ENCODE measurements around the gene JCAD.

The JCAD gene

DNA sequence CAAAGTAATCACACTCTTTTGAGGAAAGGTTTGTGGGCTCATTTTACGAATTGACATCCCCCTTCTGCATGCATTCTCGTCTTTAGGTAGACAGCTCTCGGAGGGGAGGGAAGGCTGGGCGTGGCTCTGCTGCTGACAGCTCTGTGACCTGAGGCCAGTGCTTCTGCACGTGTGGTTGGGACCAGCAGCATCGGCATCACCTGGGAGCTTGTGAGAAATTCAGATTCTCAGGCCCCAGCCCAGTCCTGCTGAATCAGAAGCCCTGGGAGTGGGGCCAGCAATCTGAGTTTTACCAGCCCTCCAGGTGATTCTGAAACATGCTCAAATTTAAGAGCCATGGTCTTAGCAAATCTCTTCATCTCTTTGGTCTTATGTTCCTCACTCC, 89.4 kb downstream of the JCAD start:
- no peak for TF ChIP-seq EZH2phosphoT487 (IDR thresholded peaks at IDR 0.05; ENCODE audit: borderline replicate concordance)
- TF ChIP-seq, protein P1, sequence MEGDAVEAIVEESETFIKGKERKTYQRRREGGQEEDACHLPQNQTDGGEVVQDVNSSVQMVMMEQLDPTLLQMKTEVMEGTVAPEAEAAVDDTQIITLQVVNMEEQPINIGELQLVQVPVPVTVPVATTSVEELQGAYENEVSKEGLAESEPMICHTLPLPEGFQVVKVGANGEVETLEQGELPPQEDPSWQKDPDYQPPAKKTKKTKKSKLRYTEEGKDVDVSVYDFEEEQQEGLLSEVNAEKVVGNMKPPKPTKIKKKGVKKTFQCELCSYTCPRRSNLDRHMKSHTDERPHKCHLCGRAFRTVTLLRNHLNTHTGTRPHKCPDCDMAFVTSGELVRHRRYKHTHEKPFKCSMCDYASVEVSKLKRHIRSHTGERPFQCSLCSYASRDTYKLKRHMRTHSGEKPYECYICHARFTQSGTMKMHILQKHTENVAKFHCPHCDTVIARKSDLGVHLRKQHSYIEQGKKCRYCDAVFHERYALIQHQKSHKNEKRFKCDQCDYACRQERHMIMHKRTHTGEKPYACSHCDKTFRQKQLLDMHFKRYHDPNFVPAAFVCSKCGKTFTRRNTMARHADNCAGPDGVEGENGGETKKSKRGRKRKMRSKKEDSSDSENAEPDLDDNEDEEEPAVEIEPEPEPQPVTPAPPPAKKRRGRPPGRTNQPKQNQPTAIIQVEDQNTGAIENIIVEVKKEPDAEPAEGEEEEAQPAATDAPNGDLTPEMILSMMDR (conservative IDR thresholded peaks at IDR 0.05; ENCODE audit: low read length): no peak
- H3K27me3 ChIP-seq (ENCODE audit: insufficient read depth, low read length, poor library complexity, severe bottlenecking): no peaks in the 10 kb centered on the region
- no peak overlapping the region for H3K4me2 ChIP-seq (ENCODE audit: low read depth, low read length, poor library complexity, severe bottlenecking)
- H3K9me3 ChIP-seq (ENCODE audit: insufficient read depth, low read depth, low read length): no peaks in the 10 kb centered on the region
- H3K9ac ChIP-seq (ENCODE audit: low read depth, low read length, poor library complexity, severe bottlenecking): no peak overlapping the region
- H3K9me2 ChIP-seq (replicated peaks; ENCODE audit: low read depth, low read length): no peaks in the 10 kb centered on the region
- no peaks in the 10 kb centered on the region for H3F3A ChIP-seq (ENCODE audit: low read depth)
- H3K4me3 ChIP-seq (ENCODE audit: low read length, poor library complexity, severe bottlenecking): no peak overlapping the region
- no peaks in the 10 kb centered on the region for H4K20me1 ChIP-seq (ENCODE audit: insufficient read depth, low read length, poor library complexity, severe bottlenecking)
- no peaks in the 10 kb centered on the region for H3K79me2 ChIP-seq (ENCODE audit: insufficient read depth, low read length)
- H3K4me1 ChIP-seq (ENCODE audit: insufficient read depth, low read length, poor library complexity, severe bottlenecking): no peaks in the 10 kb centered on the region
- no peak overlapping the region for H2AFZ ChIP-seq (ENCODE audit: low read length)
- no peaks in the 10 kb centered on the region for H3K36me3 ChIP-seq (ENCODE audit: insufficient read depth, low read length)

DNA sequence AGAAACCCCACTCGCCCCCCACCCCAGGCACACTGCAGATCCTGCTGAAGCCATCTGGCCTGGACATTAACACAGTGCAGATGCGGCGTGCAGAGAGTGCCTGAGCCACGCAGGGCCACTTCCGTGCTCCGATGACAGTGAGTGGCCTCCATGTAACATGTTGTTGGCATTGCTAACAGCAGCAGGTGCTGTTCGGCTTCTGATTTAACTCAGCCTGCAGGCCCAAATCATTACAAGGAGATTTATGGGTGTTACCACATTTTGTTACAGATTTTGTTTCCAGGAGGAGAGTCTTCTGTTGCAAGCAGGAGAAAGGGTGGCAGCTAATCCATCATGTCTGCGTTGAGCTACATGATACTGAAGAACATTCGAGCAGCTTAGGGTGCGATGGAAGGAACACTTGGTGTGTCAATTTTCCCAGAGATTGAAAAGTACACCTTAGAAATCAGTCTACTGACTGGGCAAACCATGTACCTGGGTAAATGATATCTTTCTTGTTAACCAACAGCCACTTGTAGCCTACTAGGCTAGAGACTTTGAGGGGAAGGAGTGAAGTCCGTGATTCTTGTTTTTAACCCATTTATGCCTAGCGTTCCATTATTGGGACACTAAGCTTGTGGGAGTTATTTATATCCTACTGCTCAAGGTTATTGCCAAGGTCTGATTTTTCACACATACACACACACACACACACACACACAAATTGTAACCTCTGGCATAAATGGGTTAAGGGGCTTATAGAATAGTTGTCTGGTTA, 90.0 kb downstream of the JCAD start:
- H3K27me3 ChIP-seq (ENCODE audit: insufficient read depth, low read length, poor library complexity, severe bottlenecking): no peaks in the 10 kb centered on the region

DNA sequence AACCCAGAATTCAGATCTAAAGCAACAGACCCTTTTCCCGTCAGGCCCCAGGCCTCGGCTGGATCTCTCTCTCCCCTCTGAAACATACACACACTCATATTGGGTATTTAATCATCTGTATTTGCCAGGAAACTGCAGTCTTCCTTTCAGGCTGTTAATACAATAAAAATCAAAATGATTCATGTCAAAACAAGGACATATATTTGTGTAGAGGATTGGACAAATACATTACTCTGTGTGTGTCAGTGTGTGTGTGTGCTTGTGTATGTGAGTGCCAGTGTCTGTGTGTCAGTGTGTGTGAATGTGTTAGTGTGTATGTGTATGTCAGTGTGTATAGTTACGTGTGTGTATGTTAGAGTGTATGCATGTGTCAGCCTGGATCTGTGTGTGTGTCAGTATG, 90.8 kb downstream of the JCAD start:
- no peaks in the 10 kb centered on the region for H3K9me2 ChIP-seq (replicated peaks; ENCODE audit: low read depth, low read length)
- H3K36me3 ChIP-seq (ENCODE audit: insufficient read depth, low read length): no peaks in the 10 kb centered on the region
- H3F3A ChIP-seq (ENCODE audit: low read depth): no peaks in the 10 kb centered on the region
- no peak overlapping the region for H2AFZ ChIP-seq (ENCODE audit: low read length)
- no peak overlapping the region for H3K4me3 ChIP-seq (ENCODE audit: low read length, poor library complexity, severe bottlenecking)
- no peaks in the 10 kb centered on the region for H3K27me3 ChIP-seq (ENCODE audit: insufficient read depth, low read length, poor library complexity, severe bottlenecking)
- TF ChIP-seq, protein P1 (conservative IDR thresholded peaks at IDR 0.05; ENCODE audit: low read length): no peak
- TF ChIP-seq EZH2phosphoT487 (IDR thresholded peaks at IDR 0.05; ENCODE audit: borderline replicate concordance): no peak
- no peak overlapping the region for H3K4me2 ChIP-seq (ENCODE audit: low read depth, low read length, poor library complexity, severe bottlenecking)
- H3K79me2 ChIP-seq (ENCODE audit: insufficient read depth, low read length): no peaks in the 10 kb centered on the region
- no peak overlapping the region for H3K9ac ChIP-seq (ENCODE audit: low read depth, low read length, poor library complexity, severe bottlenecking)
- H4K20me1 ChIP-seq (ENCODE audit: insufficient read depth, low read length, poor library complexity, severe bottlenecking): no peaks in the 10 kb centered on the region
- no peaks in the 10 kb centered on the region for H3K9me3 ChIP-seq (ENCODE audit: insufficient read depth, low read depth, low read length)
- H3K4me1 ChIP-seq (ENCODE audit: insufficient read depth, low read length, poor library complexity, severe bottlenecking): no peaks in the 10 kb centered on the region

More for the DNA sequence above, 90.0 kb downstream of the JCAD start:
- H3K36me3 ChIP-seq (ENCODE audit: insufficient read depth, low read length): no peaks in the 10 kb centered on the region
- H3F3A ChIP-seq (ENCODE audit: low read depth): no peaks in the 10 kb centered on the region
- H3K4me2 ChIP-seq (ENCODE audit: low read depth, low read length, poor library complexity, severe bottlenecking): no peak overlapping the region
- no peaks in the 10 kb centered on the region for H3K4me1 ChIP-seq (ENCODE audit: insufficient read depth, low read length, poor library complexity, severe bottlenecking)
- no peak overlapping the region for H3K4me3 ChIP-seq (ENCODE audit: low read length, poor library complexity, severe bottlenecking)
- TF ChIP-seq EZH2phosphoT487 (IDR thresholded peaks at IDR 0.05; ENCODE audit: borderline replicate concordance): no peak
- TF ChIP-seq, protein P1 (conservative IDR thresholded peaks at IDR 0.05; ENCODE audit: low read length): no peak
- no peaks in the 10 kb centered on the region for H3K9me3 ChIP-seq (ENCODE audit: insufficient read depth, low read depth, low read length)
- no peaks in the 10 kb centered on the region for H3K79me2 ChIP-seq (ENCODE audit: insufficient read depth, low read length)
- H2AFZ ChIP-seq (ENCODE audit: low read length): no peak overlapping the region
- no peak overlapping the region for H3K9ac ChIP-seq (ENCODE audit: low read depth, low read length, poor library complexity, severe bottlenecking)
- no peaks in the 10 kb centered on the region for H4K20me1 ChIP-seq (ENCODE audit: insufficient read depth, low read length, poor library complexity, severe bottlenecking)
- H3K9me2 ChIP-seq (replicated peaks; ENCODE audit: low read depth, low read length): no peaks in the 10 kb centered on the region
